Pons (tissue), 1 donor: ENCODE results near the gene EHD1.

ENCODE experiments used
- DNase-seq: peaks from one replicate; pipeline ENCODE4 v3.0.0-alpha.2; 2016; ENCODE audit warnings: low spot score

The EHD1 gene

DNA sequence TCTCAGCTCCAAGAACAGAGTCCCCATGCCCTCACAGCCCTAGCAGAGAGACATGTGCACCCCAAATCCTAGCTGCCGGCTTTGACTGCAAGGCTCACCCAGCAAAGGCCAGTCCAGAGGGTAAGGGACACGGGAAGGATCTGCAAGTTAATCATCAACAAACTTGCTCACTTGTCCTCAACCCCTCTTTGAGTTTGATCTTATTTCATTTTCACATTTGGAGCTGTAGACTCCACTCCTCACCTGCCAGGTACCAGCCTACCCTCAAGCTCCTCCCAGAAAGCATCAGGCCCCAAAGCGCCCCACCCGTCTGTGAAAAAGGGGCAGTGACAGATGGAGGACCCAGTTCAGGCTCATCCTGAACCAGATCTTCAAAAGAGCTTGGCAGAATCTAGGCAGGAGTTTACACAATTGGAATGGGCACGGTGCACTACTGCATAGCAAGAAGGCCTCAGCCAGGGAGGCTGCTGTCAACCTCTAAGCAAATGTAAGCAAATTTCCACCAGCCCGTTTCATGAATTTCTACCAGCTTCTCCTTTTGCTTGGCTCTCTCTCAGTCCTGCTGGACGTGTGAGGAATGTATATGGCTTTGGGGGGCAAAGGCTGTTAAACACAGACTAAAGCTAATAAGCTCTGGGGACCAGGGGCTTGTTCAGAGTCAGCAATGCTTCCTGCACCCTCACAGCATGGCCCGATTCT is 5.5 kb downstream of the EHD1 start:
- no peak for DNase-seq

DNA sequence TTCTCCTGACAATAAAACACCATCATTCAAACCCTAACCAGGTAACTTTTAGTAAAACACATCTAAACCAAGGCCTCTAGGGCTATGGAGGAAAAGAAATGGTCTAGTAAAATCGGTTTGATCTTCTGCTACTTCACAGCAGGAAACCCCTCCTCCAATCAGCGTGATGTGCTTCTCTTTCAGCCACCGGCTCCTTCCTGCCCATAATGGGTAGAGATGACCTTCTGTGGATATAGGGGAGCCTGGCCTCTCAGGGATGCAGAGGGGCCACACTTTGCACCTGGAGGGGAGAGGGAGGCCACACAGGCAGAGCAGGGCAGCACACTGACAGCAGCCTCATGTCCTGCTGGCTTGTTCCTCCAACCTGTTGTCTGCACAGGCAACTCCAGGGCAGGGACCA is 6.9 kb downstream of the EHD1 start:
- no peak for DNase-seq

DNA sequence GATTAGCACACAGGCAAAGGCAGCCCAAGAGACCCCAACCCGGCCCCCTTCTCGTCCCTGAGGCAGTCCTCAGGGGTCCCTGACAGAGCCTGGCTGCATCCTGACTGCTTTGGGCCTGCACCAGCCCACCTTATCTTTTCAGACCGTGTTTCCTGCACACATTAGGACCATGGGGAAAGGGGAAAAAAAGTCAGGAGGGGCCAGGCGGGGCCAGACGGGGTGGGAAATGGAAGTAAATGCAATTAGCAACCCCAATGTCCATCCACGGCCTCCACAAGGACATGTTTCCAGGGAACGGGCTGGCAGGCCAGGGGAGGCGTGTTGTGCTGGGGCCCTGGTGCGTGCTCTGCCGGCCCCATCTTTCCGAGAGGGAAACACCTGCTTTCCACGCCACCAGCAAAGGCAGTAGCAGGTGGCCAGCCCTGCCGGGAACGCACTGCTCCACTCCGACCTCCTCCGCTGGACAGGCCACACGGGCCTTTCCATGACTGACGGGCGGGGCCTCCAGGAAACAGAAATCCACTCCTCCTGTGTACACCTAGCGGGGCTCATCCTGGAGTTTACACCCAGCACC is 7.4 kb downstream of the EHD1 start:
- no peak for DNase-seq

DNA sequence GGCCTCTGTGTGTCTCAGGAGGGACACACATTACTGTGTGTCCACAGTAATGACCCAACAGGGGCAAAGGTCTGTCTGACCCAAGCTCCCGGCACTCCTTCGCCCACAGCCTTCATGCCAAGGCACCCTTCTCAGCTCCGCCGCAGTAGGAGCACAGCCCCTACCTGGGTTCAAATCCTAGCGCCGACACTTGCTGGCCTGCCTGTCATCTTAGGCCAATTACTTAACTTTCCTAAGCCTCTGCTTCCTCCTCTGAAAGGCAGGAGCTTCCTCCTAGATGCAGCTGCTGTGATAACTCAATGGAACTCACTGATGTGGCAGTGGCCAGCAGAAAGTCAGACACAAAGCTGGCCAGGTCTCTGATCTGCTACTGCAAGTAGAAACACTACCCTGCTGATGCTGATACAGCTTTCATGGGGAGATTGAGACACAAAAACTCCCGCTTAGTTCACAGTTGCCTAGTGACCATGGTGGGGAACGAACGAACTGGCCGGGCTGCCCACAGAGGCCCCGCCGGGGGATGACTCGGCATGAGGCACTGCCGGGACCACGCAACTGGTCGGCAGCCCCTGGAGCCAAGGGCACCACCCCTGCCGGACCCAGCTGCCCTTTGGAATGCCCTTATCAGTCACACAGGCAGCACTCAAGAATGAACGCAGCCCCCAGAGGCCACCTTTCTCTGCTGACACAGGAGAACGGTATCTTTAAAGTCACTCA is 8.1 kb downstream of the EHD1 start:
- no peak for DNase-seq

DNA sequence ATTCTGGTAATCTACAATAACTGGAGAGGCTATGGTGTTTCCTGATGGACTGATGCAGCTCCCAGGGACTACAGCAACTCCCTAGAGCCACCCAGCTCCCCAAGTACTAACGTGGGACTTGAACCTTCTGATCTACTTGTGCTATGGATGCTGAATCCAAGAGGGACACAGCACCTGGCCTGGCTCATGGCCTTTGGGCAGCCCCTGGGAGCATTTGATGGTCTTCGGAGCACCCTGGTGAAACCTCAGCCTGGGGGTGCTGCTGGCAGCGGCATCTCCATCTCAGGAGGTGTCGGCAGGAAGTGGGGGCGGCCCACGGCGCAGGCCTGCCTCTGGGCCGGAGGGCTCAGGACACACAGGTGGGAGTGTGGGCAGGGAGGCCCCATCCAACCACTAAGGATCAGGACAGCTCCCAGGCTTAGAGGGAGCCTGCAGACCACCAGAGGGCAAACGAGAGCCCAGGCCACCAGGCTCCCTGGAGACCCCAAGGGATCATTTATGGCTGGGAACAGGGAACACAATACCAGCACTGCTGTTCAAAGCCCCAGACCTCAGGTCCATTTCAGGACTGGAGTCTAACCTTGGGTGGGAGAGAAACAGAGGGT is 8.7 kb downstream of the EHD1 start:
- no peak for DNase-seq

DNA sequence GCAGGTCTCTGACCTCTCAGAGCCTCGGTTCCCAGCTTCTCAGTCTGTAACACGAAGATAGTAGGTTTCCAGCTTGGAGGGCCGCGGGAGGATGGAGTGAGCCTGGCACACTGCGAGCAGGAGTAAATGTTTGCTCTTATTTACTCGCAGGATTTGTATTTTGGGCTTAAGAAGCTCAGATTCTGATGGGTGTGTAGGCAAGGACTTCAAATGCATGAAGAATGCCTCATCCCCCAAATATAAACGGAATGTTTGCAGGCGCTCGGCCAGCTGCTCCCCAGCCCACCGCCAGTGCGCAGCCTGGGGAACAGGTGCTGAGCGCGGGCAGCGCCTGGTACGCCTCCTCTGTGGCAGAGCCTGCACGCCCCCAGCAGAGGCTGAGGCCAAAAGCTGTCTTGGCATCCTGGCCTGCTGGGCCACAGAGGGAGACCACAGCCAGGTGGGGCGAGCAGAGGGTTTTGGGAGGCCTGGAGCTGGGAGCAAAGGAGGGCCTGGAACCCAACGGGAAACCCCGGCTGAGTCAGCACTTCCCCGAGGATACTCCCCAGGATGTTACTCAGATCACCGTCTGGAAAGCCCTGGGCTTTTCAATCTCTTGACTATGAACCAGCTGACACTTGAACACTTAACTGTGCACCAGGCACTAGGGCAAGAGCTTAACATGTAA is 9.4 kb downstream of the EHD1 start:
- no peak for DNase-seq

DNA sequence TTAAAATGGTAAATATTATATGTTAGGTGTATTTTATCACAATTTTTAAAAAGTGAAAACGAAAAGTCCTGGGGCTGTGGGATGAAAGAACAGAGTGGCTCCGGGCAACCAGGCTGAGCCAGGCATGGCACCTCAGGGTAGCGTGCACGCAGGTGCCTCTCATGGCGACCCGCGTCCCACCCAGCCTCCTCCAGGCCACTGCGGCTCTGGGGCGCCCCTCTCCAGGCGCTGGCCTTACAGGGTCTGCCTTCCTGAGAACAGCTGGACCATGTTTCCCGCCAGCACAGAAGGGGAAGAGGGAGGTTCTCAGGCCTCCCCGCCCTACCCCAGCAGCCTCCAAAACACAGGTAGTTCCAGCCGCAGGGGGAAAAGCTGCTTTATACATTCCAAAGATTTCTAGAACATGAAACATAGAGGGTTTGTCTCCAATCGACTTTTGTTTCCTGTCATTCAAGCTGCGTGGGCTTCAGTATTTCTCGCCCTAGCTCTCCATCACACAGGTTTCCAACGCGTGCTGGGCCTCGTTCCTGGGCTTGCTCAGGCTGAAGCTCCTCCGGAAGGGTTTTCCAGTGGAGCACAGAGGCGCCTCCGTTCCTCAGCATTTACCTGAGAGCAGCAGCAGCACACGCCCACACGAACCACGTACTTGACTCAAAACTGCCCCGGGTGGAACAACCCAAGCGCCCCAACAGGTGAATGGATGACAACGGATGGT is 10.5 kb downstream of the EHD1 start:
- DNase-seq = no peak

DNA sequence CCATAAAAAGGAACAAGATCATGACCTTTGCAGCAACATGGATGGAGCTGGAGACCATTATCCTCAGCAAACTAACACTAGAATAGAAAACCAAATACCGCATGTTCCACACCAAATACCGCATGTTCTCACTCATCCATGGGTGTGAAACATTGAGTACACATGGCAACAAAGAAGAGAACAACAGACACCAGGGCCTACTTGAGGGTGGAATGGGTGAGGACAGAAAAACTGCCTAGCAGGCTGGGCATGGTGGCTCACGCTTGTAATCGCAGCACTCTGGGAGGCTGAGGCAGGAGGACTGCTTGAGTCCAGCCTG is 12.3 kb downstream of the EHD1 start:
- no peak for DNase-seq

DNA sequence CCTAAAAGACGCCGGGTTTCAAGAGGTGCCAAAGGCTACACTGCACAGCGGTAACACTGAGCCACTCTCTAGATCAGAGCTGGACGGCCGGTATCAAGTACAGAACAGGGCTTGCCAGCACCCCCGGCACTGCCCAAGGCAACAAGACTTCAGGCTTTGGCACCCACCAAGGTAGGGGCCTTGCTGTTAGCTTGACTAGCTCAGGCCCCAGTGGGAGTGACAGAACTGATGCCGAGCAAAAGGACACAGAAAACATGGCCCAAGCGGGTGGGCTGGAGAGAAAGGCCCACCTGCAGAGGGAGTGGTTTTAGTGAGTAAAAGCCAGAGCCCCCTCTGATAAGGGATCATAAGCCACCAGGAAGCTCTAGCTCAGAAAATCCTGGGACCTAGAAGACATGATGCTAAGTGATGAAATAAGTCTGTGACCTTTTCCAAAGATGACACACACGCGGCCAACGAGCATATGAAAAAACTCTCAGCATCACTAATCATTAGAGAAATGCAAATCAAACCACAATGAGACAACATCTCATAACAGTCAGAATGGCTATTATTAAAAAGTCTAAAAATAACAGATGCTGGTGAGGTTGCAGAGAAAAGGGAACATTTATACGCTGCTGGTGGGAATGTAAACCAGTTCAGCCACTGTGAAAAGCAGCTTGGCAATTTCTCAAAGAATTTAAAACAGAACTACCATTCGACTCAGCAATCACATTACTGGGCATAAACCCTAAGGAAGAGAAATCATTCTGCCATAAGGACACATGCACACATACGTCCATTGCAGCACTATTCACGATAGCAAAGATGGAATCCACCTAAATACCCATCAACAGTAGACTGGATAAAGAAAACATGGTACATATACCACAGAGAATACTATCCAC is 12.9 kb downstream of the EHD1 start:
- no peak for DNase-seq

DNA sequence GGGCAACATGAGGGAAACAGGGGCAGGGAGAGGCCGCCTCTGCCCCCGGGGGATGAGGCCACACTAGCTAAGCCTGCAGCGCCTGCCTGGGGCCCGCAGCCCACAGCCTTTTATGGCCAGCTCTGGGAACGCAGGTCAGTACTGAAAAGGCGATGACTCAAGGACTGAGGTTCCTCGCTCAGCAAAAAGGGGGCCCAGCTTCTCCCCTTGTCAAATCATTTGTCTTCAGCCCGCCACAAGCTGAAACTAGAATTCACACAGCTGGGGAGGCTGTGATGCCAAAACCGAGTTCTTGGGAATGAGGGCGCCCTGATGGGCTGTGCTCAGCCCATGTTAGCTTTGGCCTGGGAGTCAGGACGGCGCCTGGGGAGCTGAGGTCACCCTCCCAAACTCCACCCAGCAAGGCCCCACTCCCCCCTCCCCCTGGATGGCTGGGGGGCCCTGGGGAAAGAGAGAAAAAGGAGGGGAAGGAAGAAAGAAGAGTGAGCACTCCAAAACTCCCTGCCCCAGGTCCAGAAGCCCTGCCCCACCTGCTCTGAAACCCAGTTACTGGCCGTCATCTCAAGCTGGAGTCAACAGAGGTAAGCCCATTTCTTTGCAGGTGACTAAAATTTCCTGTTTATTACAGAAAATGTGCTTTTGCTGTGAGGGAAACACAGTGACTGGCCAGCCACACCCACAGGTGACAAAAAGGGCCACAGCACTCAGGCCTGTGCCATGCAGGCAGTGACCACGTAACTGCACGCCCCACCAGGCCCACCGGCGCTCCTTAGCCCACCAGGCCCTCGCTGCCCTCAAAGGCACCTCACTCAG is 13.7 kb downstream of the EHD1 start:
- no peak for DNase-seq

DNA sequence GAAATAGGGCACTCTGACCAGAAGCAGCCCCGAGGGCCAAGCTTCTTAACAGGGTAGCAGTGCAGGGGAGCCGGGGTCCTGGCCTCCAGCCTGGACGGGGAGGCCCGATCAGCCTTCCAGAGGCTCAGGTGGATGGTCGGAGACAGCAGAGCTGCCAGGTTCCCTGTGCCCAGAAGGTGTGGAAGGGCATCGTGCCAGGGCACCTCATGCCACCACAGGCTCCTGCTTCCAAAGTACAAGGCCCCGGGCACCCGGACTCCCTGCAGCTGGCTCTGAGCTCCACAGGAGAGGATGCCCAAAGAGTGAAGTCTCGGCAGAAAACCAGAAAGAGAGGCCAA is 14.3 kb downstream of the EHD1 start:
- DNase-seq = no peak

DNA sequence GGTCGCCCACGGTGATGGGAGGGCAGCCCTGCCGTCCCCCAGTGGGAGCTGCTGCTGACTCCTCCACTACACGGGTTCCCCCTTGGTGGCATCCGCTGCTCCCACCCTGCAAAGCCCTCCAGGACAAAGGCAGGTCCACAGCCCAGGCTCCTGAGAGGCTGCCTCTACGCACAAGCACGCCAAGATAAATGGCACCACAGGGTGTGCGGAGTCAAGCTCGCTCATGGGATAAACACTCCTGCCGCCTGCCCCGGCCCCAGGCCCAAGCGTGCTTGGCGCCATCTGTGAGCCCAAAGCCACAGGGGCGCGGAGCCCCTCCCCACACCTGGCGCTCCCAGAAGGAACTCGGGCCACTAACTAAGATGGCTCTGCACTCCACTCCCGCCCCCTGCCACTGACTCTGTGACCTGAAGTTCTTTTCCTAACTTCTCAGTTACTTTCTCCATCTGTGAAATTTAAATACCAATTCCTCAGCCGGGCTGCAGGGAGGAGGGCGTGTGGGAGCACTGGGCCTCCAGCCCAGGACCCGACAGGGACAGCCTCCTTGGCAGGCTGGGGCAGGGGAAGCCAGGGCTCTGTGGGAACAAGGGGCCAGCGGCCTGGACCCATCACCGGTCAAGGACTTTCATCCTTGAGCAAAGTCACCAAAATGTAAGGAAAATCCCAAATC is 14.9 kb downstream of the EHD1 start:
- no peak for DNase-seq

DNA sequence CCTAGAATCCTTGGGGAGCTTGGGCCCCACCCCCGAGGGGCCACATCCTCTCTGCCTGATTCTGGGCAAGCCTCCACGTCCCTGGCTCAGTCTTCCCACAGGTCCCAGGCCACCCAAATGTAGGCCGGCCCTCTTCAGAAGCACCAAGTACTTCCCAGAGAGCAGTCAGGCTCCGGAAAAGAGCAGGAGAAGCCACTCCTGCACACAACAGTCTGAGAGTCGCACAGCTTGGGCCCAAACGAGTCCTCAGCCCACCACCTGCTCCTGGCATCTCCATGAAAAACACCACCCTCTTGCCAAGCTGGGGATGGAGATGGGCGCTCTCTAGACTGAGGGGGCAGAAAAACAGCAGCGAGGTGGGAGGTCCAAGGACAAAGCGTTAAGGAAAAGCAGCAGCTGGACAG is 15.4 kb downstream of the EHD1 start:
- no peak for DNase-seq

DNA sequence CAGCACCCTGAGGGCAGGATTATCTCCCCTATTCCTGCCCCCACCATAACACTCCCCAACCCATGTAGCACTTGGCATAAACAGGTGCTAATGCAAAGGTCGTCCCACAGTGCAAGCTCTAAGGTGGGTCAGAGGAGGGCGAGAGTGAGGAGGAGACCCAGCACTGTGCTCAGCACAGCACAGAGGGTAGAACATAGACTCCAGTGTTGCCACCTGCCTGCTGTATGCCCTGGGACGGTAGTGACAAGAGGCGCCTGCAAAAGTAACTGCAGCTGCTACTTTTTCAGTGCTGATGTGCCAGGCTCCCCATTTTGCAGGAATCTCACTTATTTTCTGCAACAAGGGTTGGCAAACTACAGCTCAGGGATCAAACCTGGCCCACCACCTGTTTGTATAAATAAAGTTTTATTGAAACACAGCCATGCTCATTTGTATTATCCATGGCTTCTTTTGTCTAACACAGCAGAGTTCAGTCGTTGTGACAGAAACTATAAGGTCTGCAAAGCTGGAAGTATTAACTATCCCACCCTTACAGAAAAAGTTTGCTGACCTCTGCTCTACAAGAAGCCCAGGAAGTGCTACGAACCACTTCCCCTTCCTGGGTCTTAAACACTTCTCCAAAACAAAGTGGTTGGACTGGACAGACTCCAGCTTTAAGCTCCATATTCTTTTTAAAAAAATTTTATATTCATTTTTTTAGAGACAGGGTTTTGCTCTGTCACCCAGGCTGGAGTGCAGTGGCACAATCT is 17.0 kb downstream of the EHD1 start:
- peak; percentile 59 for DNase-seq

DNA sequence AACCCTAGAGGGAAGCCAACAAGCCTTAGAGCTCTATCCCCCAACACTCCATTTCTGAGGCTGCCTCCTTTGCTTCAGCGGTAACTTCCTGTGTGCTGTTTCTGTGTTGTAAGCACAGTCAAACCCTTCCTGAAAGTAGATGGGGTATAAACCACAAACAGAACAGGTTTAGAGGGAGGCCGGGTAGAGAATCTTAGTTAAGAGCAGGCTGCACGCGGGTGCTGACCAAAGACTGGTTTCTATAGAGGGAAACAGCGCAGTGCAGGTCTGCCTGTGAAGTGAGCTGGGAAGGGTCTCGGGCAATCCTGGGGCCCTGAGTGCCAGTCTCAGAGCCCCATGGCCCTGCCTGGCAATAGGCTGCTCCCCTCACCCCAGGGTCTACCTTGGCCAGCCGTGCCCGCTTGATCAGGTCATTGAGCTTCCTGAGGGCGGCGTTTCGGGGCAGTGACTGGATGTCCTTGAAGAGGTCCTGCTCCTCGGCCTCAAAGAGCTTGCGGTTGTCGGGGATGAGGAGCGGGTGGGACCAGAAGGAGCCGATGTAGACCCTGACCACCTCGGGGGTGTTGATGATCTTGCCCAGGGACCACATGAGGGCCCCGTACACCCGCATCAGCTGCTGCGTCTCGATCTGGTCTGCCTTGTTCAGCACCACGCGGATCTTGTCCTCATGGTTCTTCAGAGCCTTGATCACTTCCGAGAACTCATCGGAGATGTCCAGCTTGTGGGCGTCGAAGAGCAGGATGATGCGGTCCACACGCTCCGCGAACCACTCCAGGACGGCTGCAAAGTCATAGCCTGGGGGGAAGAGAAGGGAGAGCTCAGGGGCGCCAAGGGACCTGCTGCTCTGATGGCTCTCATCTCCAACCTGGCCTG is 18.6 kb downstream of the EHD1 start:
- DNase-seq = no peak

DNA sequence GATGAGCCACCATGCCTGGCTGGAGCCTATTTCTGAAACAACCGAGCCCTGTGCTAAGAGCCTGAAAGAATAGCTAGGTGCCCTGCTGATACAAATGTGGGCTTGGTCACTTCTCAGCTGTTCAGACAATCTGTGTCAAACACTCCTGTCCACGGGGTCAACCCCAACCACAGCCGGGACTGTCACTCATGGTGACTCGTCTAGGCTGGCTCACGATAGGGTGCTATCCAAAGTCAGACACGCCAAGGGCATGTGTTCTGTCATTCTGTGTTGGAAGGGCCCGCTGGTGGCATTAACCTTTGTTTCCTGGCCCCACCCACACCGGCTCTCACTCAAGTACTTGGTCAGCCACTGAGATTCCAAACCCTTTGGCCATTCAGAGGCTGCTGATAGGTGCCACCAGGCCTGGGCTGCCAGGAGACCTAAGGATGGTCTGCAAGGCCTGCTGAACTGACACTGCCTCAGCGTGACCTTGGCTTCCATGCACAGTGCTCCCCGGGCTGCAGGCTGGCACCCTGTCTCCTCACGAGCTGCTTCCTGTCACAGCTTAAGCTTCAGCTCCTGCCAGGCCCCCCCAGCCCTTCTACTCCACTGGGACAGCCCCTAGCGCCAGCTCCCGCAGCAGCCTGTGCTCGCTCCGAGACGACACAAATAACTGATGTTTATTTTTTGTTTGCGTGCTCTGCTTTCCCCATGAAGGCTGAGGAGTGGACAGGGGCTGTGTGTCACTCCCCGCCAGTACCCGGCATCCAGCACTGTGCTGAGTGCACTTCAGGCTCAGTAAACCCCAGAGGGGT is 19.8 kb downstream of the EHD1 start:
- DNase-seq = no peak

DNA sequence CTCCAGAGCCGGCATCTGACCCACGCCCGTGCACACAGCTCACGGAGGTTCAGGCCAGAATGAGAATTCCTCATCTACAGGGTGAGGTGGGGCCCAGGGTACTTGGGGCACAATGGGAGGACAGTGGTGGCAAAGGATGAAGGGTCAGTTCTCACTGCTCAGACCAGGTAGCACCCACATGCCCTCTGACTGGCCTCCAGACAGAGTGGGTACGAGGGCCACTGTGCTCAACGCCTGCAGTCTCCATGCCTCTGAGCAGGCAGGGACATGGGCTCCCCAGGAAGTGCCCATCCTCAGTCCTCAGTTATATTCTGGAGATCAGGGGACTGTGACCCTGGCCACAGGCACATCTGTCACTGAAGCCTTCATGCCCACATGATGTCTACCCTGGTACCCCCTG is 20.9 kb downstream of the EHD1 start:
- no peak for DNase-seq
